HG03520 (cell line): ENCODE data around the gene RPS18.
A peak's percentile ranks its signal among the peaks of the same experiment; 100 is the strongest.
"Not testable (repeated sequence)": the region's sequence is repeated elsewhere in the genome, so short reads cannot be mapped to it uniquely, and the experiment has no call there.

Experiments
- ATAC-seq: cut with Tn5 transposase; IDR thresholded peaks from one replicate; pipeline ENCODE4 v1.9.1; 2021; ENCODE audit warnings: mild to moderate bottlenecking, moderate library complexity; ENCODE audit not compliant: unreplicated experiment

RPS18 gene

GRCh38 chr6:33272275-33273128, 627 bp downstream of the RPS18 start:
- ATAC-seq, result peak; percentile 21

GRCh38 chr6:33273129-33273923, 1.5 kb downstream of the RPS18 start:
- ATAC-seq, result no peak

GRCh38 chr6:33273924-33274902, 2.3 kb downstream of the RPS18 start:
- ATAC-seq, result no peak

GRCh38 chr6:33275795-33276580, 4.1 kb downstream of the RPS18 start:
- not testable (repeated sequence) for ATAC-seq

GRCh38 chr6:33276581-33276863, 4.6 kb downstream of the RPS18 start:
- no peak for ATAC-seq

GRCh38 chr6:33276864-33277662, 5.2 kb downstream of the RPS18 start, which contains the start of gene B3GALT4:
Gene B3GALT4, plus strand, starts transcription at chr6:33277123. Its CDS starts 297 bp downstream, at chr6:33277420.
- peak; percentile 44 for ATAC-seq

GRCh38 chr6:33277663-33278391, 6.0 kb downstream of the RPS18 start:
- no peak for ATAC-seq

GRCh38 chr6:33278392-33278741, 6.5 kb downstream of the RPS18 start:
- no peak for ATAC-seq

- ATAC-seq, result no peak
Measured at GRCh38 chr6:33278810-33279209, 6.9 kb downstream of the RPS18 start.

- no peak for ATAC-seq
Measured at GRCh38 chr6:33279257-33279695, 7.4 kb downstream of the RPS18 start.

GRCh38 chr6:33279971-33280511, 8.2 kb downstream of the RPS18 start:
- no peak for ATAC-seq

- no peak for ATAC-seq
Measured at GRCh38 chr6:33280539-33280938, 8.7 kb downstream of the RPS18 start.

GRCh38 chr6:33285214-33285613, 13.3 kb downstream of the RPS18 start:
- ATAC-seq, result not testable (repeated sequence)

- no peak for ATAC-seq
Measured at GRCh38 chr6:33286946-33287914, 15.4 kb downstream of the RPS18 start.

- no peak for ATAC-seq
Measured at GRCh38 chr6:33288141-33288920, 16.5 kb downstream of the RPS18 start.
